GM08714 (cell line): ENCODE data around the gene ITGB3.

Experiments
- H3K4me3 ChIP-seq: fragments of 200-500 bp; sonication (Bioruptor generic); 2 replicates; pipeline ENCODE4 v1.5.1; 2014; ENCODE audit warnings: mild to moderate bottlenecking, low read length, inconsistent platforms
- ZNF274 ChIP-seq: IDR thresholded peaks from 2 replicates; pipeline ENCODE4 v1.6.1; 2012; ENCODE audit warnings: mild to moderate bottlenecking, low read depth, low read length

ITGB3 gene

DNA sequence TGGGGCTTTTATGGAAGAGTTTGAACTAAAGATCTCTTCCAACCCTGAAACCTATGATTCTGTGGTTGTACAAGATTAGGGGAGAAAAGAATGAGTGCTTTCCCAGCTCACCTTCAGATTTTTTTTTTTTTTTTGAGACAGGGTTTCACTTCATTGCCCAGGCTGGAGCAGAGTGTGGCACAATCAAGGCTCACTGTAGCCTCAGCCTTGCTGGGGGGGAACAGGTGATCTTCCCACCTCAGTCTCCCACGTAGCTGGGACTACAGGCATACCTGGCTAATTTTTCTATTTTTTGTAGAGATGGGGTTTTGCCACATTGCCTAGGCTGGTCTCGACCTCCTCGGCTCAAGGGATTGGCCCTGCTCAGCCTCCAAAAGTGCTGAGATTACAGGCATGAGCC is 21.8 kb upstream of the ITGB3 start:
- TF ChIP-seq ZNF274, result no peak
- no peak overlapping the region for H3K4me3 ChIP-seq

DNA sequence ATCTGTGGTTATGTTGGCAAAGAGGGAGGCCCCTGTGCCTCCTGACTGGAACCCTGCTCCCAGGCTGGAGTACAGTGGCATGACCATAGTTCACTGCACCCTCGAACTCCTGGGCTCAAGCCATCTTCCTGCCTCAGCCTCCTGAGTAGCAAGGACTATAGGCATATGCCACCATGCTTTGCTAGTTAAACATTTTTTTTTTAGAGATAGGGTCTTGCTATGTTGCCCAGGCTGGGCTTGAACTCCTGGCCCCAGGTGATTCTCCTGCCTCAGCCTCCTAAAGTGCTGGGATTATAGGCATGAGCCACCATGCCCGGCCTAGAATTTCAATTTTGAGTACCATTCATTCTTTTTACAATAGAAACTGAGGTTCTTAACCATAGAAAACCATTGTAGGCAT is 21.2 kb upstream of the ITGB3 start:
- no peak overlapping the region for H3K4me3 ChIP-seq
- no peak for TF ChIP-seq ZNF274

DNA sequence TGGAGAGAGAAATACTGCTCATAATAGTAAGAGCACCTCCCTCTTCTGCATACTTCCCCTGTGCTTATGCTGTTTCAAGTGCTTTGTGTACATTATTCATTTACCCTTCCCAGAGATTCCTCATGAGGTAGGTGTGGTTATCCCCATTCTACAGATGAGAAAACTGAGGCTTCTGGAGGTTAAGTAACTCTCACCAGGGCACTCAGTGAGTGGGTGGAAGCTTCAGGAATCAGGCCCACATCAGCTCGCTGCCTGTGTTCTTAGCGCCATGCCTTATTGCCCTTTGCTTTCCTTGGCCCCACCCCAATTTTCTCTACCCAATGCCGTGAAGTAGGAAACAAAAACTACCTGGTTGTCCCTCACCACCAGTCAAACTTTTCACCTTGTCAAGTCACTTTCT is 18.1 kb upstream of the ITGB3 start:
- no peak for TF ChIP-seq ZNF274
- no peak overlapping the region for H3K4me3 ChIP-seq

DNA sequence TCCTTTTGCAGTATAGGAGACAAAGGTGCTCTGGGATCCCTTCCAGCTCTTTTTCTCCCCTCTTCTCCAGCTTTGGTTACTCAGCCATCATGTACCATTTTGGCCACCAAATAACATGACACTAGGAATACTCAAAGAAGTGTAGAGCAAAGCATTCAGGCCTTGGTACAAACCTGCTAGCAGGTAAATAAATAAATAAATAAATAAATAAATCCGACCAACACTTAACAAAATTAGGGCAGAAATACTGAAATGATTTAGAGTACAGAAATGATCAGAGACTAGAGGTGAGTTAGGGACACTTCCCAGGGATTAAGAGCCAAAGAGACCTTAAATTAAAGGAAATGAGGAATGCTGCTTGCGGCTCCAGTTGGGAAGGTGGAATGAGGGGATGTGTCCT is 17.7 kb upstream of the ITGB3 start:
- TF ChIP-seq ZNF274, result no peak

DNA sequence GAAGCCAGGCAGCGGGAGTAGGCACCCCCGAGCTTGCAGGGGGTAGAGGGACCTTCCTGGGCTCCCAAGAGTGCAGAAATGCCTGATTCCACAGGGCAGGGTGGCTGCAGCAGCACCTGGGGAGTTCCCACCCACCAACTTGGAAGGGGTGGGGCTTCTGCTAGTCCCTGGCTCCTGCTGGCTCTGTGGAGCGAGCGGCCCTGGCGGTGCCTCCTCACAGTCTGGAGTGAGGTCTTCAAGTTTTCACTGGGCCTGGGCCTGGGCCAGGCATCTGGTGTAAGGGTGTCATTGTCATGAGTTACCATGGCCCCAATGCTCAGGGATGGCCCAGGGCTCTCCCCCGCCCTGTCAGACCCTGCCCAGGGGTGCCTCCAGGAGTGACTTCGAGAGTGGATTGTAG is 15.8 kb upstream of the ITGB3 start:
- no peak overlapping the region for H3K4me3 ChIP-seq
- no peak for TF ChIP-seq ZNF274

More for the DNA sequence above, 17.7 kb upstream of the ITGB3 start:
- no peak overlapping the region for H3K4me3 ChIP-seq

DNA sequence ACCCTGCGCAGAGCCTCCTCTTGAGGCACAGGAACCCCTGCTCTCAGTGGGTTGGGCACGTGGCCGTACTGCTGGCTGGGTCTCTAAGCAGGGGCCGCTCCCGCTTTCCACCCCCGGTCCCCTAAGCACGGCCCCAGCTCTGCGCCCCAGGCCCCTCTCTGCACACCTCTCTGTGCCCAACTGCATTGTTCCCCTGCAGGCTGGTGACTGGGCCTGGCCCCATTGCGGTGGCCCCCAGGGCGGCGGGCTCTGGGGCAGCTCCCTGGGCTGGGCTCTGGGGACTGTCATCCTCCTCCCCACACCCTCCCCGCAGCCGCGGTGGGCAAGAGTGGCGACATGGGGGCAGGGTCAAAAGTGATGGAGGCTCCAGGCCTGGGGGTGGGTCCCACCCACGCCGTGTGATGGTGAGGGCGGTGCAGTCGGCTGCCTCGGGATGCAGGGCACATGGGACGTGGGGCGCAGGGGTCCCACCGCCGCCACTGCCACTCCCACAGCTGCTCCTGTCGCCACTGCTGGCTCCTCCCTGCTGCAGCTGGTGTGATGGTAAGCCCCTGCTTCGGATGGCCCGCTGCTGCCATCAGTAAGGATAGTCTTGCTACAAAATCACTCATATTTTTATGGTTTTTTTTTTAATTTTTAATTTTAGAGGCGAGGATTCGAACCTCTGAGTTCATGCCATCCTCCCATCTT is 15.2 kb upstream of the ITGB3 start:
- TF ChIP-seq ZNF274, result no peak
- H3K4me3 ChIP-seq, result no peak overlapping the region

DNA sequence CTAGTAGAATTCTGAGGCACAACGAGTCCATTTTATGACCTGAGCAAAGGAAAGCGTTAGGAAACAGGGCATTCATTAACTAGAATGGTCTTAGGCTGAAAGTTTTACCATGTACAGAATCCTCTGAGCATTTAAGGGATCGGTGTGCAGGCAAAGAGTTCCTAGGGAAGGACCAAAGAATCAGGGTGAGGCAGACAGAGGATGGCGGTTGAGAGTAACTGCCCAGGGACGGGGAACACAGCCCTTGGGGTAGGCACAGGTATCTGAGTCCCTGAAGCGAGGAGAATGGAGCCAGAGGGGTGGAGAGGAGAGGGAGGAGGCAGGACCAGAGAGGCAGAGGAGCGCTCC is 14.0 kb upstream of the ITGB3 start:
- no peak for TF ChIP-seq ZNF274

DNA sequence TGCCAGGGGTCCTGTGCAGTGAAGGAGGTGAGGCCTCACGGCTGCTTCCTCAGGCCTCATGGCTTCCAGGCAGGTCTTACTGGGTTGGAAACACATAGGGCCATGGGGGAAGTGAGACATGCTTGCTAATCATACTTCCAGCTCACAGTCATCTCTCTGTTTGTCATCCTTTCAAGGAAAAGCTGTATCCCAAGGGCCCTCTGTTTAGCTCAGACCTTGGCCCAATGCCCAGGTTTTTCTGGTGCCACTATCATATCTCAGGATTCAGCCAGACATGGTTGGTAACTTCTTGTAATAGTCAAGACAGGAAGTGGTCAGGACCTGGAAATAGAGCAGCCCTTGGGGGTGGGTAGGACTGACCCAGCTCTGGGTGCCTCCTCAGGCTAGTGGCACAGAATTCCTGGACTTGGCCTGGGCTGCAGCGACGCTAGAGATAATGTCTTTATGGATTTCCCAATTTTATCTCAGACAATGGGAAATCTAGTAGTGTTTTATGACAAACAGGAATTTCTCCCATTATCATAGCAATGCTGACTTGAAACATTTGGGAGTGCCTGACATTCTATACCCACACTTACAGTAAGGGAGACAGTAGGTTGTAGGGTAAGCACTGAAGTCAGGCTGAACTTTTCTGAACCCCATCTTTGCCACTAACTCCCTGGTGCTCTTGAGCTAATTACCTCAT is 13.5 kb upstream of the ITGB3 start:
- TF ChIP-seq ZNF274, result no peak
- H3K4me3 ChIP-seq, result no peak overlapping the region

More for the DNA sequence above, 14.0 kb upstream of the ITGB3 start:
- no peak overlapping the region for H3K4me3 ChIP-seq

DNA sequence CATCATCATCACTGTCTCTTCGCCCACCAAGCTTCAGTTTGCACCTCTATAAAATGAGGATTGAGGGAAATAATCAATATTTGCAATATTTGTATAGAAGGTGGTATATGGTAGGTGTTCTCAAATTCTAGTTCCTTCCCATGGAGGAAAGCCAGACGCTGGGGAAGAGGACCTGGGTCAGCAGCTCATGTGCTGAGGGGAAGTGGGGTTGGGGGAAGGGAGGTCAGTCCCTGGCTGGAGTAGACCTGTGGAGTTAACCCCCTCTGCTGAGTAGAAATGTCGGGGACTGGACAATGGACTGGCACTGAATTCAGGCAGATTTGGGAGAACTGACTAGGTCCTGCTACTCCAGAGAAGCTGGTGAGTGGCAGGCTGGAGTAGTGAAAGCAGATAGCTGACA is 12.8 kb upstream of the ITGB3 start:
- TF ChIP-seq ZNF274, result no peak
- no peak overlapping the region for H3K4me3 ChIP-seq

DNA sequence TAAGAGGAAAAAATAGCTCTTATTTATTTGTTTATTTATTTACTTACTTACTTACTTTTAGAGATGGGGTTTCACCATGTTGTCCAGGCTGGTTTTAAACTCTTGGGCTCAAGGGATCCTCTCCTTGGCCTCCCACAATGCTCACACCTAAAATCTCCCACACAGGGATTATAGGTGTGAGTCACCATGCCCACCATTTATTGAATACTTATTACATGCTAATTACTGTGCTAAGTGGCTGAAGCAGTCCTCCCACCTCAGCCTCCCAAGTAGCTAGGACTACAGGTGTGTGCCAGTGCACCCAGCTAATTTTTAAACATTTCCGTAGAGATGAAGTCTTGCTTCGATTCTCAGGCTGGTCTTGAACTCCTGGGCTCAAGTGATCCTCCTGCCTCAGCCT is 11.0 kb upstream of the ITGB3 start:
- TF ChIP-seq ZNF274, result no peak
- H3K4me3 ChIP-seq, result no peak overlapping the region

DNA sequence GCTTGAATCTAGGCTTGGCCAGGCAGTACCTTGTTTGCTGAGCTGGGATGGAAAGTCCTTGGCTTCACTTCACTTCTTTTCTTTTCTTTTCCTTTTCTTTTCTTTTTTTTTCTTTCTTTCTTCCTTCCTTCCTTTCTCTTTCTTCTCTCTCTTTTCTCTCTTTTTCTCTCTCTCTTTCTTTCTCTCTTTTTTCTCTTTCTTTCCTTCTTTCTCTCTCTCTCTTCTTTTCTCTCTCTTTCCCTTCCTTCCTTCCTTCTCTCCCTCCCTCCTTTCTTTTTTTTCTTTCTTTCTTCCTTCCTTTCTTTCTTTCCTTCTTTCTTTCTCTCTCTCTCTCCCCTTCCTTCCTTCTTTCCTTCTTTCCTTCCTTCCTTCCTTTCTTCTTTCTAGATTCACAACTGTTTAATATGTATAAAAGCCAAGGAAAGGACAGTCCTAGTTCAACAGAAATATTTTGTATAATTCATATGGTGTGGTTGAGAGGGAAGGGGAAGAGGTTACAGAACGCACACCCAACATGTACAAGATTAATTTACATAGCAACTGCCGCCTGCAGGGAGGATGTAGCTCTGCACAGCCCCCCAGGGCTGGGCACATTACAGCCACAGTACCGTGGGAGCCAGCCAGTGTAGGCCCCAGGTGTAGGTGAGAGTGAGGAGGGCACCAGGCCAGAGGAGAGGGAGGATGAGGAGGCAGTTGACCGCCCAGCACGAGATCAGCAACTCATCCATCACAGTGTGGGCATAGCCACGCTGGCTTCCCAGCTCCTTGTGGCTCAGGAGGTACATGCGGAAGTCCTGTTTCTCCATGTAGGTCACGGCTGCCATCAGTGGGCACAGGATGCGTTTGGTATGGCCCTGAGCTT is 9.7 kb upstream of the ITGB3 start:
- TF ChIP-seq ZNF274, result no peak
- H3K4me3 ChIP-seq, result no peak overlapping the region

DNA sequence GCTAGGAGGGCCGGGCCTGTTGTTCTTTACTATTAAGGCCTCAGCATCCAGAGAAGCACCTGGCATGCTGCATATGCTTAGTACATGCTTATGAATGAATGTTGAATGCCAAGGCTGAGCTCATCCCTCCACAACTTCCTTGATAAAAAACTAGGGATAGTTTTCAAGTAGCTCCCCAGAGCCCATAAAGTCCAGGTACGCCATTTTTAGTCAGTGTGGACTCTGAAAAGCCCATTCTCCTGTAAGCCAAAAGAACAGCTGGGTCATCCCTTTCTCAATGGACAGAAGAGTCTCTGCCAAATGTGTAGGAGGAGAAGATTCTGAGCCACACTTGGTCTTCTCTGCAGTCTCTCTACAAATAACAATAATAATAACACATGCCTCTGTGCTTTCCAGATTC is 8.9 kb upstream of the ITGB3 start:
- H3K4me3 ChIP-seq, result no peak overlapping the region
- no peak for TF ChIP-seq ZNF274

DNA sequence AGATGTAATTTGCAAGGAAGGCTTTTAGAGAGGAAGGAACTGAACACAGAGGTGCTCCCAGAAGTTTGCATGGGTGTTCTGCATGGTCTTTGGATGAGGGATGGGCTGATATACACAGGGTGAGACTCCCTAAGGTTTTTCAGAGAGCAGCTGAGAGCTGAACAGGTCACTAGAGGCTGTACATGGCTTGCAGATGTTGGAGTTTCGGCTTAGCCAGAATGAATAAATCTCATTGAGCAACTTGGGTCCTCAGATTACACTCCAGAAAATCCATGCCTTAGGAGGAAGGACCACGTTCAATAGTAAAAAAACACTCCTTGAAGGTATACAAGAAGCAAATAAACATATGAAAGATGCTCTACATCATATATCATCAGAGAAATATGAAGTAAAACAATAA is 7.5 kb upstream of the ITGB3 start:
- TF ChIP-seq ZNF274, result no peak
- H3K4me3 ChIP-seq, result no peak overlapping the region

DNA sequence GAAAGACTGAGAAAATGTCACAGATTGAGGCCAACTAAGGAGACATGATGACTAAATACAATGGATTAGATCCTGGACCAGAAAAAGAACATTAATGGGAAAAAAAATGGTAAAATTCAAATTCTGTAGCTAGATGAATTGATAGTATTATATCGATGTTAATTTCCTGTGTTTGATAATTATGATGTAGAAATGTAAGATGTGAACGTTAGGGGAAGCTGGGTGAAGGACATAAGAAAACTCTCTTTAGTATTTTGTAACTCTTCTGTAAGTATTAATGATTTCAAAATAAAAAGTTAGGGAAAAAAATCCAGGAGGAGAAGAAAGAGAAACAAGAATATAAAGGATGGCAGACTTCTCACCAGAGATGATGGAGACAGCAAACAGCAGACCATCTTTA is 2.8 kb upstream of the ITGB3 start:
- no peak overlapping the region for H3K4me3 ChIP-seq
- TF ChIP-seq ZNF274, result no peak

DNA sequence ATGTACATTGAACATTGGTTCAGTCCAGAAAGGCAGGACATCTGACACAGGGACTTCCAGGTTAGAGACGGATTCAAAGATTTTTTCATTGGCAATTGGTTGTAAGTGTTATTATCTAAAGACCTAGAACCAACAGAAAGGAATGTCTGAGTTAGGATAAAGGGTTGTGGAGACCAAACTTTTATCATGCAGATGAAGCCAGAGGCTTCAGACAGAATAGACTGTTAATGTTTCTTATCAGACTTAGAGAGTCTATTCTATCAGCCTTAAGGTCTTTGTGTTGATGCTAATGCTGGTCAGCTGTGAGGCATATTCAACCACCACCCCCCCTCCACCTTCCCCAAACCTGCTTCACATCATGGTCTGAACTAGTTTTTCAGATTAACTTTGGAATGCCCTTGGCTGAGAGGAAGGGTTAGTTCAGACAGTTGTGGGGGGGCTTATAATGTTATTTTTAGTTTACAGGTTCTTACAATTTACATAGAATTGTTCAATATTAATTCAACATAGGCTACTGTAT is 2.1 kb upstream of the ITGB3 start:
- TF ChIP-seq ZNF274, result no peak
- H3K4me3 ChIP-seq, result no peak overlapping the region
